Osteocyte (in vitro differentiated cells): Measurements from ENCODE around the gene SLF1. TPM values are rescaled to one million over a fixed set of nuclear protein-coding genes. Genes with fewer than 3 reads are reported as not detected.

Source experiments
- DNase-seq: peaks from one replicate; pipeline ENCODE4 v3.0.0; 2021; ENCODE audit warnings: mixed read lengths; ENCODE audit not compliant: unreplicated experiment; ENCODE audit errors: extremely low spot score
- H3K27ac Mint-ChIP-seq: one replicate; pipeline ENCODE4 v1.8.0; 2021; ENCODE audit warnings: mild to moderate bottlenecking, mixed read lengths; ENCODE audit not compliant: unreplicated experiment
- H3K27me3 Mint-ChIP-seq: one replicate; pipeline ENCODE4 v1.8.0; 2021; ENCODE audit warnings: mixed read lengths; ENCODE audit not compliant: unreplicated experiment
- H3K36me3 Mint-ChIP-seq: one replicate; pipeline ENCODE4 v1.8.0; 2021; ENCODE audit warnings: mixed read lengths; ENCODE audit not compliant: unreplicated experiment
- H3K4me1 Mint-ChIP-seq: one replicate; pipeline ENCODE4 v1.8.0; 2021; ENCODE audit warnings: mixed read lengths; ENCODE audit not compliant: unreplicated experiment
- H3K4me3 Mint-ChIP-seq: one replicate; pipeline ENCODE4 v1.8.0; 2021; ENCODE audit warnings: mild to moderate bottlenecking, moderate library complexity, mixed read lengths; ENCODE audit not compliant: unreplicated experiment
- H3K9me3 Mint-ChIP-seq: one replicate; pipeline ENCODE4 v1.8.0; 2021; ENCODE audit warnings: mixed read lengths; ENCODE audit not compliant: unreplicated experiment
- CTCF ChIP-seq: fragments of 200-600 bp; sonication (generic); IDR thresholded peaks from 2 replicates; pipeline ENCODE4 v1.5.0; 2021; ENCODE audit warnings: antibody characterized with exemption, mild to moderate bottlenecking, moderate library complexity
- total RNA-seq: library from RNA; stranded (reverse); gene quantifications from 2 replicates; pipeline ENCODE4 v1.2.1, GENCODE V29; 2021

The SLF1 gene
- total RNA-seq, 1 donor from 2014 or later: 4.6 TPM

- TF ChIP-seq CTCF: no peak
- H3K27me3 Mint-ChIP-seq: no peaks in the 10 kb centered on the region
- no peak overlapping the region for H3K27ac Mint-ChIP-seq
- DNase-seq: no peak
- H3K36me3 Mint-ChIP-seq: peaks cover 13% of the 10 kb centered on the region
- no peak overlapping the region for H3K4me3 Mint-ChIP-seq
- peaks cover 2% of the 10 kb centered on the region for H3K4me1 Mint-ChIP-seq
- no peaks in the 10 kb centered on the region for H3K9me3 Mint-ChIP-seq
Observed at GRCh38 chr5:94715768-94716167, 97.3 kb downstream of the SLF1 start.

DNA sequence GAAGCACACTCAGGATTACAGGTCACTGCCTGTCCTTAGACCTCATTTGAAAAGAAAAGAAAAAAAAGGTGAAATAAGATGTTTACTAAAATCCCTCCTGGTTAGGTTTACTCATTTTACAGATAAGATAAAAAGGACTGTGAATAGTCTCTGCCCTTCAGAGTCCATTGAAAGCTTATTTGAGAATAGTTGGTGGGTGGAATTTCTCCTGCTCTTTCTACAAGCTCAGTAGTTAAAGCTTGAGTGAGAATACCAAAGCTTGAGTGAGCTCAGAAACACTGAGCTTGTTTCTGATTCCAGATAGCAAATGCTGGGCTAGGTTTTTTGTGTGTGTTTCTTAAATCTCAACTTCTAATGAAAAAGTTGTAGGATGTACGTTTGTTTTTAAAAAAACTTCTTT lies 106.7 kb downstream of the SLF1 start:
- Mint-ChIP-seq H3K4me1 (peaks cover 7% of the 10 kb centered on the region), H3K9me3 (no peaks in the 10 kb centered on the region), H3K4me3 (no peak overlapping the region), H3K27me3 (peaks cover 11% of the 10 kb centered on the region), H3K36me3 (no peaks in the 10 kb centered on the region), H3K27ac (no peak overlapping the region)
- DNase-seq: no peak
- no peak for TF ChIP-seq CTCF

DNA sequence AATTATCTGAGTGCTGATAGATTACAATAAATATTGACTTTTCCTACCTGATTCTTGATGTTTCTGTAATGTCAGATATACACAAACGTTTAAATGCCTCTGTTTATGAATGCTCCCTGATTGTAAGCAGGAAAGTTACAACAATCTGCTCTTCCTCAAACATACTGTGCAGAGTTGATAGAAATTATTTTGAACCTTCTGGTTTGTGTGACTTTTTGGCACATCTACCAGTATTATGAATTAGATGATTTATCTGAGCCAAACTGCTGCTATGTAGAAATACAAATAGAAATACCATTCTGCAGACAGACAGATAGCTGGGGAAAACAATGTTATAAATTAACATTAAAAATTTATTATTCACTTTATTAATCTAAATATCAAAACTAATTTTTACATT lies 113.0 kb downstream of the SLF1 start:
- Mint-ChIP-seq H3K4me3 (no peak overlapping the region), H3K27ac (no peak overlapping the region), H3K4me1 (peaks cover 10% of the 10 kb centered on the region), H3K36me3 (no peaks in the 10 kb centered on the region), H3K9me3 (no peaks in the 10 kb centered on the region), H3K27me3 (no peaks in the 10 kb centered on the region)
- TF ChIP-seq CTCF: no peak
- DNase-seq: no peak

GRCh38 chr5:94736498-94736897 lies 118.0 kb downstream of the SLF1 start:
- DNase-seq: no peak
- Mint-ChIP-seq H3K36me3 (no peaks in the 10 kb centered on the region), H3K4me3 (no peak overlapping the region), H3K4me1 (no peaks in the 10 kb centered on the region), H3K27ac (no peak overlapping the region), H3K9me3 (no peaks in the 10 kb centered on the region), H3K27me3 (peaks cover 7% of the 10 kb centered on the region)
- no peak for TF ChIP-seq CTCF

- TF ChIP-seq CTCF: no peak
- no peak overlapping the region for H3K4me3 Mint-ChIP-seq
- no peaks in the 10 kb centered on the region for H3K9me3 Mint-ChIP-seq
Observed at GRCh38 chr5:94740286-94740685, 121.8 kb downstream of the SLF1 start.

More at GRCh38 chr5:94740286-94740685, 121.8 kb downstream of the SLF1 start:
- H3K4me1 Mint-ChIP-seq: no peaks in the 10 kb centered on the region
- H3K27me3 Mint-ChIP-seq: peaks cover 7% of the 10 kb centered on the region
- DNase-seq: no peak
- no peak overlapping the region for H3K27ac Mint-ChIP-seq
- H3K36me3 Mint-ChIP-seq: no peaks in the 10 kb centered on the region
